Stimulated activated CD8-positive, alpha-beta memory T cell treated with anti-CD3 and anti-CD28 coated beads, Interleukin-4, amount 100 ng/mL, for 24 hours (primary cell): ENCODE data around the gene TSEN54.

Source experiments
- DNase-seq: peaks from one replicate; pipeline ENCODE4 v3.0.0-alpha.2; 2020; ENCODE audit warnings: low read depth

TSEN54 gene

GRCh38 chr17:75488693-75489510, 27.4 kb upstream of the TSEN54 start:
- DNase-seq, result no peak

GRCh38 chr17:75489511-75489955, 26.8 kb upstream of the TSEN54 start:
- no peak for DNase-seq

GRCh38 chr17:75490173-75490743, 26.1 kb upstream of the TSEN54 start:
- DNase-seq, result no peak

GRCh38 chr17:75490953-75491649, 25.2 kb upstream of the TSEN54 start:
- DNase-seq, result no peak

- no peak for DNase-seq
Measured at GRCh38 chr17:75491680-75492079, 24.6 kb upstream of the TSEN54 start.

GRCh38 chr17:75492555-75493168, 23.7 kb upstream of the TSEN54 start:
- DNase-seq, result no peak

GRCh38 chr17:75493476-75494129, 22.7 kb upstream of the TSEN54 start:
- DNase-seq, result no peak

GRCh38 chr17:75494326-75494877, 21.9 kb upstream of the TSEN54 start:
- DNase-seq, result no peak

- DNase-seq, result no peak
Measured at GRCh38 chr17:75496005-75496404, 20.3 kb upstream of the TSEN54 start.

GRCh38 chr17:75498039-75498725, 18.1 kb upstream of the TSEN54 start:
- DNase-seq, result no peak

GRCh38 chr17:75498726-75499213, 17.6 kb upstream of the TSEN54 start:
- no peak for DNase-seq

GRCh38 chr17:75499313-75500022, 16.9 kb upstream of the TSEN54 start:
- no peak for DNase-seq

GRCh38 chr17:75500419-75501216, 15.7 kb upstream of the TSEN54 start:
- DNase-seq, result no peak

GRCh38 chr17:75501378-75502071, 14.8 kb upstream of the TSEN54 start:
- no peak for DNase-seq

GRCh38 chr17:75502072-75502720, 14.1 kb upstream of the TSEN54 start:
- DNase-seq, result no peak

- DNase-seq, result no peak
Measured at GRCh38 chr17:75502721-75503329, 13.5 kb upstream of the TSEN54 start.

- no peak for DNase-seq
Measured at GRCh38 chr17:75503337-75503950, 12.9 kb upstream of the TSEN54 start.
